GM21423 (cell line): ENCODE measurements around the gene PSME2.

Experiments
- ATAC-seq: cut with Tn5 transposase; IDR thresholded peaks from one replicate; pipeline ENCODE4 v1.9.1; 2021; ENCODE audit warnings: mild to moderate bottlenecking, moderate library complexity; ENCODE audit not compliant: unreplicated experiment

PSME2 gene

GRCh38 chr14:24156840-24157239 is 10.4 kb upstream of the PSME2 start:
- no peak for ATAC-seq

- no peak for ATAC-seq
These were observed 8.7 kb upstream of the PSME2 start for GRCh38 chr14:24155100-24155499.

- no peak for ATAC-seq
These were observed 5.1 kb upstream of the PSME2 start for GRCh38 chr14:24151404-24152080.

- ATAC-seq = no peak
These were observed 4.6 kb upstream of the PSME2 start for GRCh38 chr14:24150993-24151392.

- no peak for ATAC-seq
These were observed 4.2 kb upstream of the PSME2 start for GRCh38 chr14:24150567-24150966.

- ATAC-seq = no peak
These were observed 3.7 kb upstream of the PSME2 start for GRCh38 chr14:24150061-24150460.

GRCh38 chr14:24149302-24149969 is 3.0 kb upstream of the PSME2 start:
- no peak for ATAC-seq

GRCh38 chr14:24147761-24148428 is 1.5 kb upstream of the PSME2 start:
- ATAC-seq = no peak

GRCh38 chr14:24146978-24147760 is 759 bp upstream of the PSME2 start, which contains the start of gene RNF31:
Gene RNF31, plus strand, starts transcription at chr14:24147498. Its CDS starts 201 bp downstream, at chr14:24147699.
- ATAC-seq = peak; percentile 82

- ATAC-seq = no peak
These were observed 539 bp downstream of the PSME2 start for GRCh38 chr14:24145690-24146452.

GRCh38 chr14:24145219-24145618 is 1.2 kb downstream of the PSME2 start:
- ATAC-seq = no peak

- ATAC-seq = no peak
These were observed 2.0 kb downstream of the PSME2 start for GRCh38 chr14:24144451-24144850.

GRCh38 chr14:24143511-24143910 is 2.9 kb downstream of the PSME2 start:
- ATAC-seq = no peak

GRCh38 chr14:24141097-24141880 is 5.1 kb downstream of the PSME2 start, which contains the start of gene EMC9:
Gene EMC9, minus strand, starts transcription at chr14:24141591. Its CDS starts 287 bp downstream, at chr14:24141304.
- ATAC-seq = peak; percentile 88

- no peak for ATAC-seq
These were observed 7.0 kb downstream of the PSME2 start for GRCh38 chr14:24139272-24139934.

GRCh38 chr14:24138396-24139271 is 7.8 kb downstream of the PSME2 start:
- no peak for ATAC-seq

- no peak for ATAC-seq
These were observed 8.6 kb downstream of the PSME2 start for GRCh38 chr14:24137529-24138395.
